Tibial nerve (tissue), 4 donors: ENCODE data around the gene RUNX2. TPM values are rescaled to one million over a fixed set of nuclear protein-coding genes. Genes with fewer than 3 reads are reported as not detected.

Experiments used
- DNase-seq, 2 donors: peaks; one replicate each; pipeline ENCODE4 v3.0.0-alpha.2; 2019; ENCODE audit warnings: low spot score in 2 of 2
- H3K27ac ChIP-seq, 4 donors: fragments of 200-600 bp; sonication (generic) in 3 of 4; one replicate each; pipeline ENCODE4 v1.5.1; 2017 to 2019; ENCODE audit warnings: mild to moderate bottlenecking in 1 of 4
- H3K27me3 ChIP-seq, 2 donors: fragments of 200-600 bp; sonication (generic) in 1 of 2; one replicate each; pipeline versions ENCODE4 v1.5.1 to v1.6.0; 2017 to 2019
- H3K36me3 ChIP-seq, 3 donors: fragments of 200-600 bp; sonication (generic); one replicate each; pipeline ENCODE4 v1.5.1; 2018 to 2019
- H3K4me1 ChIP-seq, 4 donors: fragments of 200-600 bp; sonication (generic) in 3 of 4; one replicate each; pipeline ENCODE4 v1.5.1; 2017 to 2019
- H3K4me3 ChIP-seq, 4 donors: fragments of 200-600 bp; sonication (generic) in 3 of 4; one replicate each; pipeline ENCODE4 v1.5.1; 2017 to 2019; ENCODE audit warnings: mild to moderate bottlenecking in 1 of 4, moderate library complexity in 1 of 4
- H3K9me3 ChIP-seq, 4 donors: fragments of 200-600 bp; sonication (generic) in 3 of 4; one replicate each; pipeline ENCODE4 v1.5.1; 2017 to 2019
- EP300 ChIP-seq, 2 donors: sonication (generic); formaldehyde crosslinking; IDR thresholded peaks; one replicate each; pipeline ENCODE4 v1.6.1; 2017; ENCODE audit warnings: antibody characterized with exemption in 2 of 2, mild to moderate bottlenecking in 1 of 2
- POLR2A ChIP-seq, 2 donors: fragments of 450-650 bp; IDR thresholded peaks; one replicate each; pipeline ENCODE4 v1.6.1; 2017; ENCODE audit warnings: antibody characterized with exemption in 2 of 2, mild to moderate bottlenecking in 2 of 2, moderate library complexity in 2 of 2
- WGBS, 2 donors: methylation state at CpG; one replicate each; pipeline ENCODE4 v1.1.5; 2018; 5-methylcytosine and 5-hydroxymethylcytosine counted together
- total RNA-seq, 4 donors: library from RNA; depleted of rRNA; stranded (reverse); fragments of >200 nt; gene quantifications; one replicate each; pipeline ENCODE4 v1.1.0, GENCODE V29; 2016
- TF ChIP-seq, protein P1 (sequence below), 5 experiments: fragments of 200-600 bp in 3 of 5; fragments of 450-650 bp in 2 of 5; sonication (generic) in 3 of 5; IDR thresholded peaks; one replicate each; pipeline ENCODE4 v1.5.1; 2016 to 2019; ENCODE audit warnings: antibody characterized with exemption in 5 of 5, mild to moderate bottlenecking in 3 of 5, moderate library complexity in 2 of 5

RUNX2 gene
- total RNA-seq, 4 donors from 2014 or later, result 6.3 to 12.3 (median 7.8) TPM

DNA sequence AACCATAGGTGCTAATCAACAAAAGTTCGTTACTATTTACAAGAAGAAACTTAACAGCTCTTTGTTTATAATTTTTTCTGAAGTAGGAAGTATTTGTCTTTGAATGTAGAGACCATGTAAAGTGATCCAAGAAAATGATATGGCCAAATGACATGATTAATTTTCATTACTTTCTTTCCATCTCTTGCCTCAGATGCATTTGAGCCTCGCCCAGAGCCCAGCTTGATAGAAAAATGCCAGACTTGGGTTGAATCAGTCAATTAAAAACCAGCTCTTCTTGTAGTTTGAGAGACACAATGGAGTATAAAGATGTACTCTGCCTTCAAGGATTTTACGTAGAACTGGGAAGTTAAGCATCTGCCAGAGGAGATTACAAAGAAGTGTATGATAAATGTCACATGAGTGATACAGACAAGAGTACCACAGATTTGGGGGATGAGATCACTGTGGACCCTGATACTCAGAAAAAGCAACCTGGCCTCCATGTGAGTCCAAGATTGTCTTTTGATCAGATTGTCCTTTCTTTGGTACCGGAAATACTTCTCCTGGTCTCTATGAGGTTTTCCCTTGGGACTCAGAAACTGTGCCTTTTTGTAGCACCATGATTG is 142.1 kb downstream of the RUNX2 start:
- H3K4me3 ChIP-seq, result no peak overlapping the region
- TF ChIP-seq, protein P1, sequence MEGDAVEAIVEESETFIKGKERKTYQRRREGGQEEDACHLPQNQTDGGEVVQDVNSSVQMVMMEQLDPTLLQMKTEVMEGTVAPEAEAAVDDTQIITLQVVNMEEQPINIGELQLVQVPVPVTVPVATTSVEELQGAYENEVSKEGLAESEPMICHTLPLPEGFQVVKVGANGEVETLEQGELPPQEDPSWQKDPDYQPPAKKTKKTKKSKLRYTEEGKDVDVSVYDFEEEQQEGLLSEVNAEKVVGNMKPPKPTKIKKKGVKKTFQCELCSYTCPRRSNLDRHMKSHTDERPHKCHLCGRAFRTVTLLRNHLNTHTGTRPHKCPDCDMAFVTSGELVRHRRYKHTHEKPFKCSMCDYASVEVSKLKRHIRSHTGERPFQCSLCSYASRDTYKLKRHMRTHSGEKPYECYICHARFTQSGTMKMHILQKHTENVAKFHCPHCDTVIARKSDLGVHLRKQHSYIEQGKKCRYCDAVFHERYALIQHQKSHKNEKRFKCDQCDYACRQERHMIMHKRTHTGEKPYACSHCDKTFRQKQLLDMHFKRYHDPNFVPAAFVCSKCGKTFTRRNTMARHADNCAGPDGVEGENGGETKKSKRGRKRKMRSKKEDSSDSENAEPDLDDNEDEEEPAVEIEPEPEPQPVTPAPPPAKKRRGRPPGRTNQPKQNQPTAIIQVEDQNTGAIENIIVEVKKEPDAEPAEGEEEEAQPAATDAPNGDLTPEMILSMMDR (IDR thresholded peaks at IDR 0.05), result no peak
- TF ChIP-seq EP300 (IDR thresholded peaks at IDR 0.05) (no peak), POLR2A (IDR thresholded peaks at IDR 0.05) (no peak)
- no peaks in the 10 kb centered on the region for H3K27me3 ChIP-seq
- 92% methylated on average over 4 of the region's 4 CpGs for WGBS, 2 donors
- H3K9me3 ChIP-seq, result no peaks in the 10 kb centered on the region
- DNase-seq, result no peak
- H3K4me1 ChIP-seq, result peaks cover 0 to 24% (median 4%) of the 10 kb centered on the region in 4 donors
- no peak overlapping the region for H3K27ac ChIP-seq
- no peaks in the 10 kb centered on the region for H3K36me3 ChIP-seq

DNA sequence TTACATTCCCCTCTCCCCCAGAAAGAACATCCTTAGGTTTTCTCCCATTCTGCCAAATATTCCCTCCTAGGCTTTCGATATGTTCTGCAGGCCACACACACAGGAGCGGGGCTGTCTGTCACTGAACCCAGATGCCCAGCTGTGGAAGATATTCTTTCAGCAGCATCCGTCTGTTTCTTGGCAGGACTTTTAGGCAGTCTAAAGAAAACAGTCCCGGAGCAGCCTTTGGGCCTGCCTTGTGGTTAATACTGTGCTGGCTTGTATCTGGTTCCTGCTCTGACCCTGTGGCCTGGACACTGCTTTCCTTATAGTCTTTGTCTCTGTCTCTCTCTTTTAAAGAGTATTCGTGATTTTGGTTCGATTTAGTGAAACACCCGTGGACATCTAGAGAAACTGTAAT is 144.3 kb downstream of the RUNX2 start:
- H3K9me3 ChIP-seq, result no peaks in the 10 kb centered on the region
- peaks cover 0 to 26% (median 5%) of the 10 kb centered on the region in 4 donors for H3K4me1 ChIP-seq
- H3K27me3 ChIP-seq, result no peaks in the 10 kb centered on the region
- 29 to 34% methylated on average over 7 of the region's 7 CpGs for WGBS, 2 donors
- peak in 1 of 2 donors; percentile 8 for TF ChIP-seq EP300 (IDR thresholded peaks at IDR 0.05)
- TF ChIP-seq, protein P1 (IDR thresholded peaks at IDR 0.05), result no peak
- H3K4me3 ChIP-seq, result no peak overlapping the region
- H3K36me3 ChIP-seq, result no peaks in the 10 kb centered on the region
- peak overlapping the region in 3 of 4 donors; percentile 6 to 76 (median 60) for H3K27ac ChIP-seq
- DNase-seq, result peak; percentile 22 to 41

DNA sequence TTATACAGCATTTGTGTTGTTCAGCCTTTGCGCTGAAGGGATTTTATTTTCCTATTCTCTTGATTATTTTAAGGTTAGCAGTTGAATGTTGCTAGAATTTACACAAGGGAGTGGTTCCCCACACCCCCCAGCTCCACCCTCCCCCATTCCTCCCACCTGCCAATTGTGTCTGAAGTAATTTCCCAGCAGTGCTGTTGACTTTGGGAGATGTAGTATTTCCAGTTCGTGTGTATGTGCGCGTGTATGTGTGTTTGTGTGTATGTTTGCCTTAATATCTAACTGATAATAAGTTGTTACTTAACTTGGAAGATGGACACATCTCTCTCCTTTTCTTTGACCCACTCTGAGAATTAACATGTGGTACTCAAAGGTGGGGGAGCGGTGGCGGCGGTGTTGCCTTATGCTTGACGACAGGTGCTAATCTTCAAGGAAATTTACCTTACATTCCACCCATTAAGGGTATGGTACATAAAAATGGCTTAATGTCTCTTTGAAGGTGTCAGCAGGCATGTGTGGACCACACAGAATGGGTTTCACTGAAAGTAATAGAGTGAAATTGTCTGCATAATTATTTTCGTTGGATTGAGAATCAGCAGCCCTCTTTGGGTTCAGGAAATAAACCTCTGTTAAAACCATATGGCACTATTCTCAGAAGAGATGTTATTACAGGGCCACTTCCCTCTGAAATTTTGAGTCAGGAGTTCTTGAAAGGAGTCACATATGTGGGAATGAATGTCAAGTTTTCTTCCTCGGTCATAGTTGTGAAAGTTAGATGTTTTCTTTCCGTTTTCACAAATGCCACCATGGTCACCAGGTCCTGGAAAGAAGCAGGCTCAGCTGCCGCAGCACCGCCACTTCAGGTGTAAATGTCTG is 145.2 kb downstream of the RUNX2 start:
- H3K36me3 ChIP-seq, result no peaks in the 10 kb centered on the region
- H3K27me3 ChIP-seq, result no peaks in the 10 kb centered on the region
- no peak for DNase-seq
- no peaks in the 10 kb centered on the region for H3K9me3 ChIP-seq
- WGBS, 2 donors, result 70 to 75% methylated on average over 13 of the region's 13 CpGs
- peaks cover 0 to 32% (median 9%) of the 10 kb centered on the region in 4 donors for H3K4me1 ChIP-seq
- TF ChIP-seq POLR2A (IDR thresholded peaks at IDR 0.05), result no peak
- no peak for TF ChIP-seq EP300 (IDR thresholded peaks at IDR 0.05)
- TF ChIP-seq, protein P1 (IDR thresholded peaks at IDR 0.05), result no peak
- peak overlapping the region; percentile 4 to 76 (median 50) for H3K27ac ChIP-seq
- no peak overlapping the region for H3K4me3 ChIP-seq

DNA sequence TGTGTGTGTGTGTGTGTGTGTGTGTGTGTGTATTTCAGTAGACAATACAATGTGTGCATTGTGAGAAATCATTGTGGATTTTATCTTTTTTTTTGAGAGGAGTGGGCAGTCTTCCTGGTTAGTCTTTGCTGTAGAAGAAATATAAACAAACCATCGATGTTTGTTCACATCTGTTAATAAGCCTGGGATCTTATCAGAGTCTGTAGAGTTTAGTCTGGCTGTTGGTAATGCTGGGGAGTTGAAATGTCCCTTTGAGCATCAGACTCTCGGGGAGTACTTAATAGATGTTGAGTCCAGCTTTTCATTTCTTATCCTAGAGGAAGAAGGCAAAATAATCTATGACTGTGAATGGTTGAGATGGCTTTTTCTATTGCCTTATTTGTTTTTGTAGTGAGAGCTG is 146.2 kb downstream of the RUNX2 start:
- peak overlapping the region in 2 of 4 donors; percentile 6 to 40 for H3K27ac ChIP-seq
- TF ChIP-seq POLR2A (IDR thresholded peaks at IDR 0.05), result no peak
- TF ChIP-seq, protein P1 (IDR thresholded peaks at IDR 0.05), result no peak
- no peak for TF ChIP-seq EP300 (IDR thresholded peaks at IDR 0.05)
- H3K4me1 ChIP-seq, result peaks cover 0 to 32% (median 9%) of the 10 kb centered on the region in 4 donors
- H3K4me3 ChIP-seq, result no peak overlapping the region
- 55 to 57% methylated on average over 2 of the region's 2 CpGs for WGBS, 2 donors
- H3K27me3 ChIP-seq, result no peaks in the 10 kb centered on the region
- no peak for DNase-seq
- no peaks in the 10 kb centered on the region for H3K9me3 ChIP-seq
- H3K36me3 ChIP-seq, result no peaks in the 10 kb centered on the region

DNA sequence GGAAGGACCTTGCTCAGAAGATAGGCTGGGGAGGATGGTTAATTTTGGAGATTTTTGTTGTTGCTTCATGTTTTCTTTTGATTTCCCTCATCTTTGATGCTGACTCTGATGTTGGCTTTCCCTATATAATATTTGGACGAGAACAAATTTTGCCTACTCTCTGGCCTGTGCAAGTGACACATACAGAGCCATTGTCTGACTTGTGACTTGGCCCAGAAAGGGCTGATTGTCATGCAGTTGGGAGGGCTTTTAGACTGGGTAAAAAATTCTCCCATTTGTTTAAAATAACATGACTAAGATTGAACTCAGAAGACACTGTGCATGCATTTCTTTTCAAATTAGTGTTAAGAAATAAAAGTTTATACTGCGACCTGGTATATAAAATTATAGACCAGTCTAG is 148.2 kb downstream of the RUNX2 start:
- H3K27ac ChIP-seq, result peak overlapping the region in 2 of 4 donors; percentile 17 to 26
- peaks cover 0 to 49% (median 17%) of the 10 kb centered on the region in 4 donors for H3K4me1 ChIP-seq
- H3K27me3 ChIP-seq, result no peaks in the 10 kb centered on the region
- WGBS, 2 donors, result 59 to 60% methylated on average over 2 of the region's 2 CpGs
- H3K9me3 ChIP-seq, result no peaks in the 10 kb centered on the region
- DNase-seq, result no peak
- TF ChIP-seq, protein P1 (IDR thresholded peaks at IDR 0.05), result no peak
- TF ChIP-seq POLR2A (IDR thresholded peaks at IDR 0.05) (no peak), EP300 (IDR thresholded peaks at IDR 0.05) (no peak)
- H3K36me3 ChIP-seq, result no peaks in the 10 kb centered on the region
- H3K4me3 ChIP-seq, result no peak overlapping the region
